T-helper 22 cell (primary cell): ENCODE measurements around the gene HVCN1.
A peak's percentile ranks its signal among the peaks of the same experiment; 100 is the strongest.
"Not testable (repeated sequence)": the region's sequence is repeated elsewhere in the genome, so short reads cannot be mapped to it uniquely, and the experiment has no call there.

Experiments
- DNase-seq: peaks from one replicate; pipeline ENCODE4 v3.0.0-alpha.2; 2020; ENCODE audit warnings: low read depth

Gene HVCN1, protein sequence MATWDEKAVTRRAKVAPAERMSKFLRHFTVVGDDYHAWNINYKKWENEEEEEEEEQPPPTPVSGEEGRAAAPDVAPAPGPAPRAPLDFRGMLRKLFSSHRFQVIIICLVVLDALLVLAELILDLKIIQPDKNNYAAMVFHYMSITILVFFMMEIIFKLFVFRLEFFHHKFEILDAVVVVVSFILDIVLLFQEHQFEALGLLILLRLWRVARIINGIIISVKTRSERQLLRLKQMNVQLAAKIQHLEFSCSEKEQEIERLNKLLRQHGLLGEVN

DNA sequence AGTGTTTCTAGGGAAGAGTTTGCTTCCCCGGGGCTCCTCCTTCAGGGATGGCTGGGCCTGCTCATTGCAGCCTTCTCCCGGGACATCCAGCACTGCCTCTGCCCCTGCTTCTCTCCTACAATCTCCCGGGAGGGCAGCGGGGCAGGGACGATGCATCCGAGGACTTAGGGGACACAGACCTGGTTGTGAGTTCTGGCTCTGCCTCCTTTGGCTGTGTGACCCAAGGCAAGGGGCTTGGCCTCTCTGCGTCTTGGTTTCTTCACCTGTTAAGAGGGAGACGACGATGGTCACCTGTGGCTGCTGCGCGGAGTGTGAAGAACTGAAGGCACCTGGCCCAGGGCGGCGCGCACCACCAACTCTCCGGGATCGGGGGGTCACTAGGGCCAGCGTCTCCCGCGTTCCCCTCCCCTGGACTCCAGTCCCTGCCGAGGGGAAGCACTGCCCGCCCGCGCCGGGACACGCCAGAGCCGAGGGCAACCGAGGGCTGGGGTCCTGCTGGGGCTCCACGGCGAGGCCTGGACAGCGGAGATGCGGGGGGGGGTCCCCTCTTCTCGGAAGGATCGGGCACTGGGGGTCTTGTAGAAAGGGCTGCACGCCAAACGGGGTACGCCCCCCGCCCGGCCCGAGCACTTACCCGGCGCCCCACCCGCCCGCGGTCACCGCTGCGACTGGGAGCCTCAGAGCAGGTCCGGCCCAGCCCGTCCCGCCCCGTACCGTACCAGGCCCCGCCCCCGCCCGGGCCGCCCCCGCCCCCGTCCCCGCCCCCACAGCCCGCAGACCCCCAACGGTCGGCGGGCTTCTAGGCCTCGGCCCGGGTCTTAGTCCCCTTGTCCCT is at the start of gene HVCN1:
HVCN1 (minus strand) TSS at position 670 of the 835 bp plus-strand sequence. CDS start 5,870 bp downstream, outside the sequence.
- DNase-seq, result peak; percentile 19

DNA sequence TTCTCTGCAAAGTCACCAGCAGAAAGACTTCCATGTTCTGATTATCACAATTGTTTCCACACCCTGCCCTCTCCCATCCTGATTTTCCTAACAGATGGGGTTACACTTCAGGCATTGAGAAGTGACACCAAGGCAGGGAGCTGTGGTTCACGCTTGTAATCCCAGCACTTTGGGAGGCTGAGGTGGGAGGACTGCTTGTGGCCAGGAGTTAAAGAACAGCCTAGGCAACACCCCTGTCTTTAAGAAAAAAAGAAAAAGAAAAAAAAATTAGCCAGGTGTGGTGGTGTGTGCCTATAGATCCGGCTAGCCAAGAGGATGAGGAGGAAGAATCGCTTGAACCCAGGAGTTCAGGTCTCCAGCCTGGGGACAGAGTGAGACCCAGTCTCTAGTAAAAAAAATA is 48.6 kb upstream of the HVCN1 start:
- DNase-seq, result no peak

DNA sequence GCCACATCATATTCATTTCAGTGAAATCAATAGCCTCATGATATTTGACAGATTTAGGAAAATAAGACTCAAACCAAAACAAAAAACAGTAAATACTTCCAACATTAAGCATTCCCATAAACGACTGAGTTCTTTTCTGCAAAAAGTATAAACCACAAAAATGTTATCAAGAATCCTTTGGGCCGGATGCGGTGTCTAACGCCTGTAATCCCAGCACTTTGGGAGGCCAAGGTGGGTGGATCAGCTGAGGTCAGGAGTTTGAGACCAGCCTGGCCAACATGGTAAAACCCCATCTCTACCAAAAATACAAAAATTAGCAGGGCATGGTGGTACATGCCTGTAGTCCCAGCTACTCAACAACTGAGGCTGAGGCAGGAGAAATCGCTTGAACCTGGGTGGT is 48.1 kb upstream of the HVCN1 start:
- DNase-seq, result not testable (repeated sequence)

DNA sequence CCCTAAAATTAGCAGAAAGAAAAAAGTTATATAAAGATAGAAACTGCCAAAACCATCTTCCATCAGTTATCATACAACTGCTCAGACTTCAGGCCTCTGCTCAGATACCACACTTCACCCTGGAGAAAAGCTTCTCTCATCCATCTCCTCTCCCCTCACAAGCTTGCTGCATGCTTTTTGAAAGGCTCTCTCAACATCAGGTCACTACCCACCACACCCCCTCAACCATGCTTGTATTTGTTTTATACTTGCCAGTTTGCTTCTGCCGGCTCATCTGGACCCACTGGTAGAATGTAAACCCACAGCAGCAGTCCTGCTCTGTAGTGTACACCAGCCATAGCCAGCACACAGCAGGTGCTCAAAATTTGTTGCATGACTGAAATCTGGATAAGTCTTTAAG is 45.0 kb upstream of the HVCN1 start:
- no peak for DNase-seq

DNA sequence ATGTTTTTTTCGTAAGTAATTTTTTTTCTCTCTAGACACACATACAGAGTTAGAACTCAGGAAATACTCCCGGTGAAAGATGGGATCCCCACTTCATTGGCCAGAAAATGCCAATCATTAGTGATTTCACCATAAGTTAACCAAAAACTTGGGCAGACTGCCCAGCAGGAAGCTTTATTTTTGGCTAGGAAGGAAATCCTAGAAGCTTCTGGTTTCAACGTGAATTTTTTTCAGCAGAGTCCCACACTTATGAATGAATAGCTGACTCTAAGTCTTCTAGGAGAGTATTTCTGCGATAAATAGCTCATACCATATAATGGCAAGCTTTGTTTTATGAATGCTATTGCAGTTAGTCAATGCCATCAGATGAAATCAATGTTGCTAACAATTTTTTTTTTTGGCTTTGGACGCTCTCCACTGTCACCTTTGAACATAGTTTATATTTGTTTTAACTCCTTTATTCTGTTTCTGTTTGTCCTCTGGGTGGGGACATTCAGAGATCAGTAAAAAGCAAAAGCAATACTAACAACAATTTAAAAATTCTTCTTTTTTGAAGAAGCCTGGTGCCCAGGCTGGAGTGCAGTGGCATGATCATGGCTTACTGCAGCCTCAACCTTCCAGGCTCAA is 44.3 kb upstream of the HVCN1 start:
- no peak for DNase-seq

DNA sequence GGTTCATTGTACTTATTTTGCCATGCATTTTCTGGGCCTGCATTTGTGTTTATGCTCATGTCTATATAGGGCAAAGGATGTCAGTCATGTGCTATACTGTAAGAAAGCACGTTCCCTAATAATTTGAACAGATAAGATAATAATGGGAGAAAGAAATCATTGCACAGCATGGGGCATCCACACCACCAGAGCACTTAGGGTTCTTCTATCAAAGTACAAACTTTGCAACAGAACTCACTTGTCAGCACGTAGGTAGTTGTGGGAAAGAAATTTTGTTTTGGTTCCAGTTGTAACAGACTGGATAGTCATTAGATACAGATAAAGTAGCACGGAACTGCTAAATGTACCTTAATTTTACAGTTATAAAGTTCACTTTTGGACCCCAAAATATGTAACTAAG is 43.7 kb upstream of the HVCN1 start:
- DNase-seq, result no peak

DNA sequence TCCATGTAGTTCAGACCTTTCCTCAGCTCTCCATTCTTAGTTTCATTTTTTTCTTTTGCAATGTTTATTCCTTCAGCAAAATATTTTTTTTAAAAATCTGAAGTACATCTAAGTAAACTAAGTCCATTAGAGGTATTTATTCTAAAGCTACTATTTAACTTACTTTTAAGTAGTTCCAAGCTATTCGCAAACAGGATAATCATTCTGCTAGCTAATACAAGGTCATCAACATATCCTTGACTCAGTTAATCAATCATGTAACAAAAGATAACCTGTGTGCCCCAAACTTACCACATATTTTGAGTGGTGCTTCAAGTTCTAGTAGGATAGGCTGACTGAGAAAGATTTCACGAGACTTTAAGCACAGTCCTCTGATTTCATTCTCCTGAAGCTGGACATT is 42.6 kb upstream of the HVCN1 start:
- DNase-seq, result no peak

DNA sequence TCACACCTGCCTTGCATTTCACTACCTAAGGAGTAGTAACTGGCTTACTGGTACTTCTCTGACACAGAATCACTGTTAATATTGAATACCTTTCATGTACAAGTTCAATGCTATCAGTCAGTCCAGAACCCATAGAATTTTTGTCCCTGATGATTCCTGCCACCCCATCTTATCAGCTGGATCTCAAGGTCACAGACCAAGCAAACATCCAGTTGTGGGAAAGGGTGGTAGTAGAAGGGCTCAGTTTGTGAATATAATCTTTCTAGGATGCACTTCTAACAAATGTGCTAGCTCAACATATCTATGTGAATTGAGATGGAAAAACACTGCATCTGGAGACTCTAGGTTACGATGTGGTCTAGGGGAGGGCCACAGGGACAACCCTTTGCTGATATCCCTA is 39.7 kb upstream of the HVCN1 start:
- DNase-seq, result no peak

DNA sequence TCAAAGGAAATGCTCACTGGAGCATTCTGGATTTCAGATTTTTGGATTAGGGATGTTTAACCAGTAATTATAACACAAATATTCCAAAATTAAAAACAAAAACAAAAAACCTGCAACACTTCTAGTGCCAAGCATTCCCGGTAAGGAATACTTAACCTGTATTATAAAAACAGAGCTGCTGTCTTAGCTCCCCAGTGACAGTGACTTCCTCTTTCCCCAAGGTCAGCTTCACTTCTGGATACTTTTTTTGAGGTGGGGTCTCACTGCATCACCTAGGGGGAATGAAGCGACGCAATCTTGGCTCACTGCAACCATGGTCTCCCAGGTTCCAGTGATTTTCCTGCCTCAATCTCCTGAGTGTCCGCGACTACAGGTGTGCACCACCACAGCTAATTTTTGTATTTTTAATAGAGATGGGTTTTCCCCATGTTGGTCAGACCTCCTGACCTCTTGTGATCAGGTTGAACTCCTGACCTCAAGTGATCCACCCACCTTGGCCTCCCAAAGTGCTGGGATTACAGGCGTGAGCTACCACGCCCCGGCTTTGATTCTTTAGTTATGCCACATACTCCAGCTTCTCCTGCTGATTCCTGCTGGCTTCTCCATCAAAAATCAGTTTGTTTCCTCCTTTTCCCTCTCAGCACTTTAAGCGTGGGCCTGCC is 37.9 kb upstream of the HVCN1 start:
- DNase-seq, result no peak

DNA sequence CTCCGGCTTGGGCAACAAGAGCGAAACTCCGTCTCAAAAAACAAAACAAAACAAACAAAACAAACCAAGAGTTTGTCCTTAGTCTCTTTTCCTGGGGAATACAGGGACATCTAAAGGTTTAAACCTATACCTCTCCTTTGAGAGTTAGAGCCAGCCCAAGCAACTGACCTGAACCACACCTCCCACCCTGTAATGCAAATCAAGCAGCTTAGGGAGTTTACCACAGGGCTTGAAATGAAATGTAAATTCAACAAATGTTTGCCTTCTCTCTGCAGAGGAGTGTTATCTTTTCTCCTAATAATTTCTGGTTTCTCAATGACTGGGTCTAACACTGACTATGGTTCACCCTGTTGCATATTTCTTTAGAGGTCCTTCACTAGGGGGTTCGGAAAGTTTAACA is 37.1 kb upstream of the HVCN1 start:
- DNase-seq, result no peak

DNA sequence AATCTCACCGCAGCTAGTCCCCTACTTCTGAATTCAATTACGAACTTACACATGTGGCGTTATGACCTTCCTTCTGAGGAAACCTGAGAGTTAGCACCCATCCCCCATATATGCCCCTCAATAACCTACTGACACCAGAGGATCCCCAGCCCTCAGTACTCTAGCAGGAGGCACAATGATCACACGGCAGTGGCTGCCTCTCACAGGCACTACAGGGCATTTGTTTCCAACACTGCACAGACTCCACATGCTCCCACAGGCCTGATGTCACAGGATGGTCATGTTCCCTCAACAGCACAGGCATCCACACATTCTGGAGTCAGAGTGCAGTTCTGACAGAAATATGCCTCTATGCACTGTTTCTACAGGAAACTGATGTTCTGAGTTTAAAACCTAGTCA is 36.4 kb upstream of the HVCN1 start:
- DNase-seq, result no peak

DNA sequence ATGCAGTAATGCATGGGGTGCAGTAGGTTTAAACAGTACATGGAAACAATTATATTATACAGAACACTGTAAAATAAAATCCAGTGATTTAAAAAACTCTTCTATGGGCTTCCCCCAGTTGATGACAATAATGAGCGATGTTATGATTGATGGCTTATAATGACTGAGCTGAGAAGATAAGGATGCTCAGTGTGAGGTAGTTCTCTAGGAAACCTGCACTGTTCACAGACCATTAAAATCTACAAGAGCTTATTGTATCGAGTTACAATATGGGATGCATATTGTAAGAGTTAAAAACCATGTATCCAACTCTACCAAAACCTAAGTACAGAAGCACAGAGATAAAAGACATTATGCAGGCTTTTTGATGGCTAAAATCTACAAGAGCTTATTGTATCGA is 34.0 kb upstream of the HVCN1 start:
- DNase-seq, result not testable (repeated sequence)

DNA sequence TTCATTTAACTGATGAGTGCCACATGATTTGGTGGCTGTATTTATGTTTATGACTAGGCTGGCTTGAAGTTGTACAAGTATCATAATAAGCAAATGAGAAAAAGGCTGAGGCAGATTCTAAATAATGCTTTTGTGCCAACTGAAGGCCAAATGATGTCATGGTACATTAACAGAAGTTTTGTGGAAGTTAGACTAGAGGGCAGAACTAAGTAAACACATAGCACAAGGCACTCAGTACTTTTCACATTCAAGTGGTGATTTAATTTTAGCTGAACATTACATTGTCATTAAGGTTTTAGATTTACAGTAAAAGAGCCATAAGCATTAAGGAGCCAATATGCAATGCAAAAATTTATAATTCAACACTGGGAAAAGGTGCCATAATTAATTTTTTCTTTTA is 32.7 kb upstream of the HVCN1 start:
- DNase-seq, result no peak

DNA sequence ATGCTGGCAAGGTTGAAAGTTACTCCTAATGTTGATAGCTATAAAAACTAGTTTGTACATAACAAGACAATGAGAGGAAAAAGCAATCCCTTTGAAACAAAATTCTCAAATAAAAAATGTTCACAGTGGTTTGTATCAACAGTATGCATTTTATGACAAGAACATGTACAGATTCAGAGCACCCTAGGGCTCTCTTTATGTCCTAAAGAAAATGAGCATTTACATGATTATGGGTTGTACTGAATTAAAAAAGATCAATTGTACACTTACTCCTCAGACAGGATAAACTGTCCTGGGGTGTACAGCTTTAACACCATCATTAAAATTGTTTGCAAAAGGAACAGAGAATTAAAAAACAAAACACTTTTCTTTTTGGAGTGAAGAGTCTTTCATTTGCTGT is 31.6 kb upstream of the HVCN1 start:
- no peak for DNase-seq

DNA sequence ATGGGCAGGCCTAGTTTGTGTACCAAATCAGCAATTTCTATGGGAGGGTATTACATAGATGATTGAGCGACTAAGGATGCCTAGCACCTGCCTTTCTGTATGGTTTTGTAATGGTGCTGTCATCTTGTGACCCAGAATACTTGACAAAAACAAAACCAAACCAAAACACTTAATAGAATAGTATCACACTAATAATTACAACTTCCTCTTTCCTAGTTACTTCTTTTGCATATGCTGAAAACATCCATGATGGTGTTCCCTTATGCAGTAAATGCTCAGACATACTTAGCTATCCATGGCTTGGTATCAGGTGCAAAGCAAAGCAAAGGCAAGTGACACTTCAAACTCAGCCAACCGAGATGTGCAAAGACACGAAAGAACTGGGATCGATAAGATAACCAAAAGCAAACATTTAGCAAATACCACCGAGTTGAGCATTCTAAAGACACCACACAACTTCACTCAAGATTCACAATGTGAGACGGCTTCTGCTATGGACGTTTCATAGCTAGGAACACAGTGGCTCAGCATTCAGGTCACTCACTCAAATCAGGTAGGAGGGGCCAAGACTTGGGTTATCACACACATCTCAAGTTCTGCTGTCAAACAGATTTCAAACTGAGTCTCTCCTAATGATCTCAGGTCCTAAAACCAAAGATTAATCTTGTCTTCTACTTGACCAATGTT is 29.4 kb upstream of the HVCN1 start:
- no peak for DNase-seq

DNA sequence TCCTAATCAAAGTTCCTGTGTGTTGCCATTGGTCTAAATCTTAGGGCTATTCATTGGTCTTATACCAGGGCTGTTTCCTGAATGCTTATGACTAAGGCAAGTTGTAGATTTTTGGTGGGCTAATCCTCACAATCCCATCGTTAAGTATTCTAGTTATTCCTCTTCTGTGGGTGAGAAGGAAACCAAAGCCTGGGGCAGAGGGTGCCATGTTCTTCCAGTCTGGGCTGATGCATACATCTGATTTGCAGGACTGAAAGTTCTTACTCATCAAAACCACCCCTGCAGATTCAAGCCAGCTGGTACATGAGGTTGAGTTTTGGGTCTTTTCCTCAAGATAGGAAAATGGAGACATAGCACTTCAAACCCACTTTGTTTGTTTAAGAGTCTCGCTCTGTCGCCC is 28.1 kb upstream of the HVCN1 start:
- no peak for DNase-seq

DNA sequence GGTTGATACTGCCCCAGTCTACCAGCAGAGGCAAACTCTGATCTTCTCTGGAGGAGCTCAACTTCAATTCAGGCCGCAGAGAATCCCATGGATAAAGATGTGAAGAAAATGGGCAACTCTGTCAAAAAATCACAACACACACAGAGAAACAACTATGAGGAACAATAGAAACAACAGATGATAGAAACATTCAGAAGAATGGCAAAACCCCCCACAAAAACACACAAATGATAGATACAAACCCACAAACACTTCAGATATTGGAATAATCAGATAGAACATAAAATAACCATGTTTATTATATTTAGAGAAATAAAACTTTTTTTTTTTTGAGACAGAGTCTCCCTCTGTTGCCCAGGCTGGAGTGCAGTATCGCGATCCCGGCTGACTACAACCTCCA is 20.0 kb upstream of the HVCN1 start:
- DNase-seq, result no peak

DNA sequence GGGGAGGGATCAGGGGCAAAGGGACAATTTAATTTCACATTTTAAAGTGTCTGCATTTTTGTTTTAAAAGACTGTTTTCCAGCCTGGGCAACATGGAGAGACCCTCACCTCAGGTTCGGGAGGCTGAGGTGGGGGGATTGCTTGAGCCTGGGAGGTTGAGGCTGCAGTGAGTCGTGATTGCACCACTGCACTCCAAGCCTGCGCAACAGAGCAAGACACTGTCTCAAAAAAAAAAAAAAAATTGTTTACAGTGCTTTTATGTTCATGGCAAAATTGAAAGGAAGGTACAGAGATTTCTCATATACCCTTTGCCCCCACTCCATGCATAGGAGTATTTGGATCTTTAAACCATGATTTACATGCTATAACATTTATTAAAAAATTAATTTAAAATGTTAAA is 16.4 kb upstream of the HVCN1 start:
- no peak for DNase-seq

DNA sequence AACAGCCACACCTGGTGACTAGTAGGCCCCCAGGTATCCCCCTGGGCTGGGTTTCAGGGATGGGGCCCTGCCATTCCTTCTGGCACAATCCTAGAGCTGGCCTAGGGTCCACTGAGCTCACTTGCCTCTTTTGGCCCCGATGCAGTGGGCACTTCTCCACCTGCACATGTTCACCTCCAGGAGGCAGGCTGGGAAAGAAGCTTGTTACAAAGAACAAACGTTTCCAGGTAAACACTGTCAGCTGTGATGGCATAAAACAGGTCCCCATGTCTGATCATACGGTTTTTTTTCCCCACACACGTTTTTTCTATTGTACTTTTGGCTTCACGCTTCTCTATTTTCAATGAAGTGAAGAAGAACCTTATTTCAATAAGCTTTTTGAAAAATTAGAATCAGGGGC is 15.8 kb upstream of the HVCN1 start:
- no peak for DNase-seq

DNA sequence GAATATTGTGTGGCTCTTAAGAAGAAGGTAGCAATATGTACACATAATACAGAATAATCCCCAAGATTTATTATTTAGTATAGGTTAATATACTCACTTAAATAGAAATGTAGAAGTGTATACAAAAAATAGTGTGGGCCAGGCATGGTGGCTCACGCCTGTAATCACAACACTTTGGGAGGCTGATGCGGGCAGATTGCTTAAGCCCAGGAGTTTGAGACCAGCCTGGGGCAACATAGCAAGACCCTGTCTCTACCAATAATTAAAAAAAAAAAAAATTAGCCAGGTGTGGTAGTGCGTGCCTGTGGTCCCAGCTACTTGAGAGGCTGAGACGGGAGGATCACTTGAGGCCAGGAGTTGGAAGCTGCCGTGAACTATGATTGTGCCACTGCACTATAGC is 15.3 kb upstream of the HVCN1 start:
- no peak for DNase-seq

DNA sequence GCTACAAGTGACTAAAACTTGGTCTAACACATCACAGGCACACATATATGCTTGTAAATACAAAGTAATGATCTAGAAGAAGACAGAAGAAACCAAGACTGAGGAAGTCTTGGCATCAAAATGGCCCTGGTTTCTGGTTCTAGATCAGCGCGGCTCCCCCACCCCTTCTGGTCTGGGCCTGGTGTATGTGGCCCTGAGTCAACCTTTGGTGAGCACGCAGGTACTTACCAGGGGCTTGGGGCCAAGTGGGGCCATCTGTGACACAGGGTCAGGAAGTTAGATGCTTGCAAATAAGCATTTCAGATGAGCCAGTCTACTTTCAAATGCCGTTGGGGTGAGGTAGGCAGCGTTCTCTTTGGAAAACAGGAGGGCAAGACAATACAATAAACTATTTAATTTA is 13.2 kb upstream of the HVCN1 start:
- no peak for DNase-seq
